Neural crest cell (in vitro differentiated cells): ENCODE data around the gene TLR7. TPM values are rescaled to one million over a fixed set of nuclear protein-coding genes. Genes with fewer than 3 reads are reported as not detected.

Experiments
- DNase-seq: peaks from one replicate; pipeline ENCODE4 v3.0.0; 2021; ENCODE audit warnings: low read depth, mixed read lengths, low spot score
- H3K27ac Mint-ChIP-seq: one replicate; pipeline ENCODE4 v1.8.0; 2021; ENCODE audit warnings: mild to moderate bottlenecking, mixed read lengths; ENCODE audit not compliant: unreplicated experiment
- H3K27me3 Mint-ChIP-seq: 2 replicates; pipeline ENCODE4 v1.8.0; 2021; ENCODE audit warnings: low read depth, mild to moderate bottlenecking, mixed read lengths
- H3K36me3 Mint-ChIP-seq: 2 replicates; pipeline ENCODE4 v1.8.0; 2021; ENCODE audit warnings: low read depth, mild to moderate bottlenecking, mixed read lengths
- H3K4me1 Mint-ChIP-seq: 2 replicates; pipeline ENCODE4 v1.8.0; 2021; ENCODE audit warnings: mixed read lengths
- H3K4me3 Mint-ChIP-seq: one replicate; pipeline ENCODE4 v1.8.0; 2021; ENCODE audit warnings: mild to moderate bottlenecking, mixed read lengths
- H3K9me3 Mint-ChIP-seq: 2 replicates; pipeline ENCODE4 v1.8.0; 2021; ENCODE audit warnings: mixed read lengths
- CTCF ChIP-seq: fragments of 200-600 bp; sonication (generic); conservative IDR thresholded peaks from 2 replicates; pipeline ENCODE4 v1.5.0; 2021; ENCODE audit warnings: antibody characterized with exemption, mild to moderate bottlenecking
- total RNA-seq: library from RNA; stranded (reverse); gene quantifications from 2 replicates; pipeline ENCODE4 v1.2.1, GENCODE V29; 2021

Gene TLR7
- total RNA-seq, 1 donor from 2014 or later = not detected

DNA sequence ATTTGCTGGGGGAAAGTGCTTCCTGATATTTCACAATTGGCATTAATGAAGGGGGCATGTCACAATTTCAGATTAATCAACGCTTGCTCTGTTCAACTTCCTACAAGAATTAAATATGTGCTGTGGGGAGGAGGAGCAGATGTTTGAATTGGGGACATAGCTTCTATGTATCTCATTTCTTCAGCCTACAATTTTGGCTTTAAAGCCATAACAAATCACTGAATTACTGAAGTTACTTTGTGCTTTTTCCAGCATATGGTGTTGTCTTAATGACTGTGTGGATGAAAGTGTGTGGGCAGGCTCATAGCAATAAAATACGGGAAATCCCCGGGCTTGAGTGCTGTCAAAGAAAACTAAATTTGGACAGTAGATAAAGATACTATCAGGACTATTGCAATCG, 813 bp downstream of the TLR7 start:
- H3K27me3 Mint-ChIP-seq = no peaks in the 10 kb centered on the region
- no peaks in the 10 kb centered on the region for H3K4me1 Mint-ChIP-seq
- DNase-seq = no peak
- no peak for TF ChIP-seq CTCF
- peaks cover 9% of the 10 kb centered on the region for H3K9me3 Mint-ChIP-seq
- H3K27ac Mint-ChIP-seq = no peak overlapping the region
- no peak overlapping the region for H3K4me3 Mint-ChIP-seq
- H3K36me3 Mint-ChIP-seq = no peaks in the 10 kb centered on the region

DNA sequence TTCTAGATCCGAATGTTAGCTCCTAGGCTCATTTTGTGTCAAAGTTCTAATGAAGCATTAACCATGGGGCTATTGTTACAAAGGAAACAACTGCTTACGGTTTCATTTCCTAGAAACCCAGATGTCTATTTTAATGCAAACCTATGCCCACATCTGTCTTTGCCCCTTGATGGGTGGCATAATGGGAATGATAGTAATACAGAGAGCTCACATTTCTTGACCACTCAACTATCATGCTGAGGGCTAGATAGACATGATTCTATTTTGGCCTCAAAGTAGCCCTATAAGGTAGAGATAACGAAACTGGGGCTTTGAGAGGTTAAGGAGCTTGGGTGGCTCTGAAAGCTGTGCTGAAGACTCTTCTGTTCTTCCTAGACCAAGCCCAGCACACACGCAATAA, 1.9 kb downstream of the TLR7 start:
- Mint-ChIP-seq H3K9me3 (peaks cover 14% of the 10 kb centered on the region), H3K4me1 (no peaks in the 10 kb centered on the region), H3K36me3 (no peaks in the 10 kb centered on the region), H3K27ac (no peak overlapping the region), H3K4me3 (no peak overlapping the region), H3K27me3 (no peaks in the 10 kb centered on the region)
- DNase-seq = no peak
- no peak for TF ChIP-seq CTCF

GRCh38 chrX:12871257-12871656, 4.4 kb downstream of the TLR7 start:
- H3K9me3 Mint-ChIP-seq = peaks cover 15% of the 10 kb centered on the region
- no peak overlapping the region for H3K27ac Mint-ChIP-seq
- H3K4me3 Mint-ChIP-seq = no peak overlapping the region
- H3K36me3 Mint-ChIP-seq = no peaks in the 10 kb centered on the region
- DNase-seq = no peak
- TF ChIP-seq CTCF = no peak
- H3K27me3 Mint-ChIP-seq = no peaks in the 10 kb centered on the region
- no peaks in the 10 kb centered on the region for H3K4me1 Mint-ChIP-seq

DNA sequence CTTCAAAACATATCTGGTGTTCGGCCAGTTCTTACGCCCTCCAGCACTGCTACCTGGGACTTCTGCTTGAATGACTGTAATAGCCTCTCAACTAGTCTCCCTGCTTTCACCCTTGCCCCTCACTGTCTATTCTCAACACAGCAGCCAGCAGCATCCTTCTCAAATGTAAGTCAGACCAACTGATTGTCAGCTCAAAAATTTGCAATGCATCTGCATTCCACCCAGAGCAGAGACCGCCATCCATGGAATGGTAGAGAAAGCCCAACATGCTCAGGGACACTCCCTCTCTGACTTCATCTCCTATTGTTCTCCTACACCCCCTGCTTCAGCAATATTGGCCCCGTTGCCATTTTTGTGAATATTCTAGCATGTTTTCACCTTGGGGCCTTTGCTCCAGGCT, 5.9 kb downstream of the TLR7 start:
- Mint-ChIP-seq H3K36me3 (no peaks in the 10 kb centered on the region), H3K27me3 (no peaks in the 10 kb centered on the region)
- no peak for DNase-seq

DNA sequence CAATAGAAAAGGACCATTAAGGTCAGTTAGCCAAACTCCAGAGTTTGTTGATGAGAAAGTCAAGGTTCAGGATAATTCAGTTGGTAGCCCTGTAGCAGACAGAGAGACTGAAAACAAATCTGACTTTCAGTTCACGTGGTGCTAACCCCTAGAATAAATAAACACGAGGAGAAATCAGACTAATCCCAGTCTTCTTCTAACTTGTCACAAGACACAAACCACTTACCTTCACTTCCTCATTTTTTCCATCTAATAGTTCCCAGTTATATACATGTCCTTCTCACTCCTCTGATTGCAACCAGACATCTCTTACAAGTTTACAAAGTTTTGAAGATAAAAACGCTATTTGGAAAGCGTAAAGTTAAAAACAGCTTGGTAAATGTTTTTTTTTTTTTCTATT, 7.7 kb downstream of the TLR7 start:
- H3K4me1 Mint-ChIP-seq = peaks cover 17% of the 10 kb centered on the region
- no peaks in the 10 kb centered on the region for H3K36me3 Mint-ChIP-seq
- TF ChIP-seq CTCF = no peak
- H3K27ac Mint-ChIP-seq = no peak overlapping the region
- no peak overlapping the region for H3K4me3 Mint-ChIP-seq
- no peak for DNase-seq
- peaks cover 14% of the 10 kb centered on the region for H3K9me3 Mint-ChIP-seq
- H3K27me3 Mint-ChIP-seq = no peaks in the 10 kb centered on the region

More for the DNA sequence above, 5.9 kb downstream of the TLR7 start:
- H3K27ac Mint-ChIP-seq = no peak overlapping the region
- peaks cover 6% of the 10 kb centered on the region for H3K4me1 Mint-ChIP-seq
- no peak overlapping the region for H3K4me3 Mint-ChIP-seq
- H3K9me3 Mint-ChIP-seq = peaks cover 17% of the 10 kb centered on the region
- TF ChIP-seq CTCF = no peak

- peaks cover 15% of the 10 kb centered on the region for H3K9me3 Mint-ChIP-seq
- H3K36me3 Mint-ChIP-seq = no peaks in the 10 kb centered on the region
- TF ChIP-seq CTCF = no peak
- no peaks in the 10 kb centered on the region for H3K27me3 Mint-ChIP-seq
- no peak overlapping the region for H3K4me3 Mint-ChIP-seq
- H3K4me1 Mint-ChIP-seq = peaks cover 17% of the 10 kb centered on the region
- H3K27ac Mint-ChIP-seq = no peak overlapping the region
- DNase-seq = no peak
Observed at GRCh38 chrX:12877386-12877785, 10.5 kb downstream of the TLR7 start.
